Natural killer cell (primary cell): ENCODE measurements around the gene MAML3. TPM values are rescaled to one million over a fixed set of nuclear protein-coding genes. Genes with fewer than 3 reads are reported as not detected.

Experiments used
- ATAC-seq, 3 donors: fragments of 150-1000 bp in 2 of 3; fragments of 200-7000 bp in 1 of 3; cut with Tn5 transposase; 1 replicate in 1 of 3; 2 replicates in 2 of 3; pipeline ENCODE4 v1.10.0; 2021; ENCODE audit warnings: mild to moderate bottlenecking in 2 of 3, moderate library complexity in 2 of 3
- DNase-seq, 2 donors: peaks; one replicate each; pipeline versions ENCODE4 v3.0.0 to v3.0.0-alpha.2; 2013 to 2021; ENCODE audit warnings: mixed read lengths in 1 of 2
- H3K27ac ChIP-seq: one replicate; pipeline ENCODE4 v1.5.1; 2013; ENCODE audit warnings: mild to moderate bottlenecking, low read length
- H3K27me3 ChIP-seq: one replicate; pipeline ENCODE4 v1.6.1; 2013; ENCODE audit warnings: low read length; ENCODE audit not compliant: control insufficient read depth, insufficient read depth
- H3K36me3 ChIP-seq: one replicate; pipeline ENCODE4 v1.6.1; 2013; ENCODE audit warnings: low read length; ENCODE audit not compliant: control insufficient read depth, insufficient read depth
- H3K4me1 ChIP-seq: one replicate; pipeline ENCODE4 v1.6.1; 2013; ENCODE audit warnings: low read length; ENCODE audit not compliant: control insufficient read depth, insufficient read depth
- H3K4me3 ChIP-seq: one replicate; pipeline ENCODE4 v1.5.1; 2013; ENCODE audit warnings: low read length
- H3K9me3 ChIP-seq: one replicate; pipeline ENCODE4 v1.6.1; 2013; ENCODE audit warnings: low read length; ENCODE audit not compliant: control insufficient read depth, insufficient read depth
- H3K27ac Mint-ChIP-seq, 2 donors: one replicate each; pipeline ENCODE4 v1.8.0; 2022; ENCODE audit warnings: mild to moderate bottlenecking in 2 of 2, mixed read lengths in 2 of 2, moderate library complexity in 1 of 2
- H3K27me3 Mint-ChIP-seq, 2 donors: one replicate each; pipeline ENCODE4 v1.8.0; 2022; ENCODE audit warnings: low read depth in 2 of 2, mixed read lengths in 2 of 2
- H3K36me3 Mint-ChIP-seq: one replicate; pipeline ENCODE4 v1.8.0; 2022; ENCODE audit warnings: mixed read lengths
- H3K4me1 Mint-ChIP-seq, 2 donors: one replicate each; pipeline ENCODE4 v1.8.0; 2022; ENCODE audit warnings: mixed read lengths in 2 of 2
- H3K4me3 Mint-ChIP-seq: one replicate; pipeline ENCODE4 v1.8.0; 2022; ENCODE audit warnings: mild to moderate bottlenecking, moderate library complexity, mixed read lengths
- H3K9me3 Mint-ChIP-seq, 2 donors: one replicate each; pipeline ENCODE4 v1.8.0; 2022; ENCODE audit warnings: mixed read lengths in 2 of 2
- CTCF ChIP-seq: fragments of 200-600 bp; IDR thresholded peaks from one replicate; pipeline ENCODE4 v1.8.0; 2022; ENCODE audit warnings: antibody characterized with exemption
- WGBS: methylation state at CpG from one replicate; pipeline ENCODE4 v1.1.7; 2013; ENCODE audit warnings: missing lambda C conversion rate; ENCODE audit not compliant: insufficient coverage; 5-methylcytosine and 5-hydroxymethylcytosine counted together
- intact Hi-C: fragments of 100-400 bp; cut with micrococcal nuclease; formaldehyde crosslinking; loops from one replicate; pipeline ENCODE4 v1.14.2; 2022
- total RNA-seq, 4 donors: library from RNA; stranded (reverse); fragments of 120-200 nt in 1 of 4; gene quantifications; one replicate each; pipeline versions ENCODE4 v1.2.3 to v1.2.4, GENCODE V29; 2013 to 2022

MAML3 gene
- total RNA-seq, 3 donors from 2014 or later (not counting 1 experiment from before 2014, with no cell fraction given): 1.7 to 5.6 (median 2.8) TPM

GRCh38 chr4:140065393-140065792 lies 88.6 kb downstream of the MAML3 start:
- Histone ChIP-seq H3K4me1 (no peaks in the 10 kb centered on the region), H3K4me3 (no peak overlapping the region), H3K27me3 (peaks cover 3% of the 10 kb centered on the region), H3K36me3 (no peaks in the 10 kb centered on the region), H3K9me3 (no peaks in the 10 kb centered on the region), H3K27ac (no peak overlapping the region)
- ATAC-seq (no peak), DNase-seq (no peak)
- no peak overlapping the region for H3K27ac Mint-ChIP-seq
- H3K9me3 Mint-ChIP-seq: no peaks in the 10 kb centered on the region
- WGBS: 72% methylated on average over 2 of the region's 2 CpGs
- intact Hi-C loops: no loop called here
- no peak overlapping the region for H3K4me3 Mint-ChIP-seq
- peaks cover 52 to 83% of the 10 kb centered on the region in 2 donors for H3K27me3 Mint-ChIP-seq
- peaks cover 3 to 4% of the 10 kb centered on the region in 2 donors for H3K4me1 Mint-ChIP-seq
- no peak for TF ChIP-seq CTCF
- H3K36me3 Mint-ChIP-seq: no peaks in the 10 kb centered on the region

- no peak for ATAC-seq
- no peak overlapping the region for H3K27ac Mint-ChIP-seq
Observed at GRCh38 chr4:140061659-140062289, 92.2 kb downstream of the MAML3 start.

GRCh38 chr4:140061194-140061593 lies 92.8 kb downstream of the MAML3 start:
- no peaks in the 10 kb centered on the region for H3K9me3 Mint-ChIP-seq
- no peak for TF ChIP-seq CTCF
- no peak overlapping the region for H3K27ac Mint-ChIP-seq
- no peaks in the 10 kb centered on the region for H3K4me1 Mint-ChIP-seq
- 83% methylated on average over 4 of the region's 4 CpGs for WGBS
- Histone ChIP-seq H3K4me1 (no peaks in the 10 kb centered on the region), H3K36me3 (no peaks in the 10 kb centered on the region), H3K27me3 (no peaks in the 10 kb centered on the region), H3K9me3 (no peaks in the 10 kb centered on the region), H3K27ac (no peak overlapping the region), H3K4me3 (no peak overlapping the region)
- DNase-seq (peak in 1 of 2 donors; percentile 38), ATAC-seq (no peak)
- no peaks in the 10 kb centered on the region for H3K36me3 Mint-ChIP-seq
- H3K27me3 Mint-ChIP-seq: peaks cover 37 to 76% of the 10 kb centered on the region in 2 donors
- intact Hi-C loops: no loop called here
- no peak overlapping the region for H3K4me3 Mint-ChIP-seq

More at GRCh38 chr4:140061659-140062289, 92.2 kb downstream of the MAML3 start:
- Mint-ChIP-seq H3K9me3 (no peaks in the 10 kb centered on the region), H3K4me3 (no peak overlapping the region), H3K36me3 (no peaks in the 10 kb centered on the region), H3K27me3 (peaks cover 37 to 77% of the 10 kb centered on the region in 2 donors), H3K4me1 (no peaks in the 10 kb centered on the region)
- Histone ChIP-seq H3K27ac (no peak overlapping the region), H3K4me3 (no peak overlapping the region), H3K36me3 (no peaks in the 10 kb centered on the region), H3K9me3 (no peaks in the 10 kb centered on the region), H3K4me1 (no peaks in the 10 kb centered on the region), H3K27me3 (no peaks in the 10 kb centered on the region)
- intact Hi-C loops: no loop called here
- TF ChIP-seq CTCF: no peak
- 87% methylated on average over 3 of the region's 3 CpGs for WGBS
- no peak for DNase-seq

GRCh38 chr4:140059159-140059558 lies 94.8 kb downstream of the MAML3 start:
- H3K9me3 ChIP-seq: no peaks in the 10 kb centered on the region
- peaks cover 5% of the 10 kb centered on the region for H3K4me1 ChIP-seq
- intact Hi-C loops: no loop called here
- H3K27ac Mint-ChIP-seq: no peak overlapping the region
- peaks cover 0 to 6% of the 10 kb centered on the region in 2 donors for H3K4me1 Mint-ChIP-seq
- H3K36me3 ChIP-seq: no peaks in the 10 kb centered on the region
- DNase-seq (no peak), ATAC-seq (no peak)
- H3K36me3 Mint-ChIP-seq: no peaks in the 10 kb centered on the region
- no peak overlapping the region for H3K27ac ChIP-seq
- no peaks in the 10 kb centered on the region for H3K9me3 Mint-ChIP-seq
- peaks cover 36 to 81% of the 10 kb centered on the region in 2 donors for H3K27me3 Mint-ChIP-seq
- no peaks in the 10 kb centered on the region for H3K27me3 ChIP-seq
- no peak for TF ChIP-seq CTCF
- no peak overlapping the region for H3K4me3 Mint-ChIP-seq
- H3K4me3 ChIP-seq: no peak overlapping the region
- 80% methylated on average over 1 of the region's 1 CpG for WGBS
